Measurements from ENCODE around the gene TMEM74B.
"Not testable (repeated sequence)": the region's sequence is repeated elsewhere in the genome, so short reads cannot be mapped to it uniquely, and the experiment has no call there.

The TMEM74B gene

GRCh38 chr20:1184638-1185315 is at the start of gene TMEM74B:
Gene TMEM74B, minus strand, starts transcription at chr20:1184981. Its CDS starts 1,180 bp downstream, at chr20:1183801.
- no peak for DNase-seq

DNA sequence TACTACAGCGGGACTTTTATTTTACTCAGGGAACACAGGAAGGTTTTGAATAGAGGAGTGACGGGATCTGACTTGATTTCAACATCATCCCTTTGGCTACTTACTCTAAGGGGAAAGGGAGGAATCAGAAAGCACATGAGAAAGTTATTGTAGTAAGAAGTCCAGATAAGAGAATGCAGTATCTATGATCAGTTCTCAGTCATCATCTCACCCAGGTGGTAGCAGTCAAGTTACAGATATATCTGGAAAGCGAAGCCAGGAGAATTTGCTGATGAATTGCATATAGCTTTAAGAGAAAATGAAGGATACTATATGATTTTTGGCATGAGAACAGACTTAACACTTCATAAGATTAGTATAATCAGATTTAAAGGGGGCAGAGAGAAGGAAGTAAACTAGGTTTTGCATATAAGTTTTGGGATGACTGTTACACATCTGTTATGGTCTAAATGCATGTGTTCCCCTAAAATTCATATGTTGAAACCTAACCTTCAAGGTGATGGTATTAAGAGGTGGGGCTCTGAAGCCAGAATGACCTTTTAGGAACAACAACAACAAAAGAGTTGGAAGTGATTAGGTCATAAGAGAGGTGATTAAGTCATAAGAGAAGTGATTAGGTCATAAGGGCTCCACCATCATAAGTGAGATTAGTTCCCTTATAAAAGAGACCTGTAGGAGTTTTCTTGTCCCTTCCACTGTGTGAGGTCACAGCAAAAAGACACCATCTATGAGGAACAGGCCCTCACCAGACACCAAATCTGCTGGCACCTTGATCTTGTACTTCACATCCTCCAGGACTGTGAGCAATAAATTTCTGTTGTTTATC is 47.7 kb upstream of the TMEM74B start:
- DNase-seq, result no peak

GRCh38 chr20:1229541-1229940 is 44.8 kb upstream of the TMEM74B start:
- no peak for DNase-seq

DNA sequence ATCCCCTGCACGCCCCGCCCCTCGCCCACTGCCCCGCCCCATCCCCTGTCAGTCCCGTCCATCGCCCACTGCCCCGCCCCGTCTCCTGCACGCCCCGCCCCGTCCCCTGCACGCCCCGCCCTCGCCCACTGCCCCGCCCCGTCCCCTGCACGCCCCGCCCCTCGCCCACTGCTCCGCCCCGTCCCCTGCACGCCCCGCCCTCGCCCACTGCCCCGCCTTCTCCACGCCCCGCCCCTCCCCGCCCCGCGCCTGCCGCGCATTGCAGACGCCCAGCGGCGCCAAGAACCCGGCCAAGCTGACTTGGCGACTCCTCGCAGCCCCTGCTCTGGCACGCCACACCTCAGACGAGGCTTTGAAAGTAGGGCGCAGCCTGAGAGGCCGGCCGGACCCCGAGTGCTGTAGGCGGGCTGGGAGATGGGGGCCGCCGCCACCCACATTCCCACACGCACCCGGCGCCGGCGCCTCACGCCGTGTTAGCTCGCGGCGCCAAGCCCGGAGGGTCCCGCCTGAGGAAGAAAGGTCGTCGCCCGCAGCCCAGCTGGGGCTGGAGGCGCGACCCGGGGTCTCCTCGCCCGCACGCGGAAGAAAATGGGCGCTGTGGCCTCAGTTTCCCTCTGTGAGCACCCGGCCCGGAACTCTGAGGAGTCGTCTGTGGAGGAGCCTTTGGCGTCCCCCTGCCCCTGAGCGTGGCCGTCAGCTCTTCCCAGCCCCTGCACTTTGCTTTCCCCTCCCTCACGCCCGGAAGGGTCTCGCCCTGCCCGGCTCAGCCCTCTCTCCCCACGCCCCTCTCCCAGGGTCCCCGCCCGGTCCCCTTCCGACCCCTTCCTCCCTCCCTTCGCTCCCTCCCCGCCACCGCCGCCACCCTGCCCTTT is 41.2 kb upstream of the TMEM74B start, which contains the start of gene RAD21L1:
RAD21L1 (plus strand) TSS at position 262 of the 872 bp plus-strand sequence. CDS start 2,410 bp downstream, outside the sequence.
- DNase-seq, result no peak

GRCh38 chr20:1225263-1225782 is 40.5 kb upstream of the TMEM74B start:
- DNase-seq, result no peak

DNA sequence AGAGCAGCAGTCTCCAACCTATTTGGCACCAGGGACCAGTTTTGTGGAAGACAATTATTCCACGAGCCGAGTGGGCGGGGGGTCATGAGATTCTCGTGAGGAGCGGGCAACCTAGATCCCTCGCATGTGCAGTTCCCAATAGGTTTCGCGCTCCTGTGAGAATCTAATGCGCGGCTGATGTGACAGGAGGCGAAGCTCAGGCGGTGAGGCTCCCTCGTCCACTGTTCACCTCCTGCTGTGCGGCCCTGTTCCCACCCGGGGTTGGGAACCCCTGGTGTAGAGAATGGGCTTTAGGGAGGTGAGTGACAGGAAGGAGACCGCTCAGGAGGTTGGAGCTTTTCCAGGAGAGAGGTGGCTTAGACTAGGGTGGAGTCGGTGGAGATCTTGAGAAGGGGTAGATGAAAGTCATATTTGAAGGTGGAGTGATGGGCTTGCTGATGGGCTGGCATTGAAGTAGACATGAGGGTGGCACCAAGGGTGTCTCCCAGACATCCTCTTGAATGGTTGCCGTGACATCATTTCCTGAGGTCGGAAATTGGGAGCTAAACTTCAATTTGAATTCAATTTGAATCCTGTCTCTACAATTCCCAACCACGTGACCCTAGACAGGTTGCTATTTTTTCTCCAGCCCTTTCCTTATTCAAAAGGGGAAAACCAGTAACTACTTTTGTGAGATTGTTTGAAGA is 39.6 kb upstream of the TMEM74B start:
- DNase-seq, result no peak

DNA sequence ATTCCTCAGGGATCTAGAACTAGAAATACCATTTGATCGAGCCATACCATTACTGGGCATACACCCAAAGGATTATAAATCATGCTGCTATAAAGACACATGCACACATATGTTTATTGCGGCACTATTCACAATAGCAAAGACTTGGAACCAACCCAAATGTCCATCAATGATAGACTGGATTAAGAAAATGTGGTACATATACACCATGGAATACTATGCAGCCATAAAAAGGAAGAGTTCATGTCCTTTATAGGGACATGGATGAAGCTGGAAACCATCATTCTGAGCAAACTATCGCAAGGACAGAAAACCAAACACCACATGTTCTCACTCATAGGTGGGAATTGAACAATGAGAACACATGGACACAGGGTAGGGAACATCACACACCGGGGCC is 38.0 kb upstream of the TMEM74B start:
- not testable (repeated sequence) for DNase-seq

DNA sequence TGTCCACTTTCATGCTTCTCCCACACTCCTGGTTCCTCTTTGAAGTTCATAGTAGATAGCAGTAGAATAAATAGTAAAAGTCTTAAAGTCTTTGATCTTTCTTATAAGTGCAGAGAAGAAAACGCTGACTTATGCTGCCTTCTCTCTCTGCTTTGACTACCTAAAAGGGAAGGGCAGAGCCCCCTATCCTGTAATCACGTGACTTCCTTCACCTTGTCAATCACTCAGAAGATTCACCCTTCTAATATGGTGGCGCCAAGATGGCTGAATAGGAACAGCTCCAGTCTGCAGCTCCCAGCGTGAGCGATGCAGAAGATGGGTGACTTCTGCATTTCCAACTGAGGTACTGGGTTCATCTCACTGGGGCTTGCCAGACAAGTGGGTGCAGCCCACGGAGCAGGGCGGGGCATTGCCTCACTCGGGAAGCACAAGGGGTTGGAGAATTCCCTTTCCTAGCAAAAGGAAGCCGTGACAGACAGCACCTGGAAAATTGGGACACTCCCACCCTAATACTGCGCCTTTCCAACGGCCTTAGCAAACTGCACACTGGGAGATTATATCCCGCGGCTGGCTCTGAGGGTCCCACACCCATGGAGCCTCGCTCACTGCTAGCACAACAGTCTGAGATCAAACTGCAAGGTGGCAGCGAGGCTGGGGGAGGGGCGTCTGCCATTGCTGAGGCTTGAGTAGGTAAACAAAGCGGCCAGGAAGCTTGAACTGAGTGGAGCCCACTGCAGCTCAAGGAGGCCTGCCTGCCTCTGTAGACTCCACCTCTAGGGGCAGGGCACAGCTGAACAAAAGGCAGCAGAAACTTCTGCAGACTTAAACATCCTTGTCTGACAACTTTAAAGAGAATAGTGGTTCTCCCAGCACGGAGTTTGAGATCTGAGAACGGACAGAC is 32.0 kb upstream of the TMEM74B start:
- DNase-seq, result not testable (repeated sequence)

GRCh38 chr20:1215386-1216170 is 30.8 kb upstream of the TMEM74B start:
- DNase-seq, result no peak

DNA sequence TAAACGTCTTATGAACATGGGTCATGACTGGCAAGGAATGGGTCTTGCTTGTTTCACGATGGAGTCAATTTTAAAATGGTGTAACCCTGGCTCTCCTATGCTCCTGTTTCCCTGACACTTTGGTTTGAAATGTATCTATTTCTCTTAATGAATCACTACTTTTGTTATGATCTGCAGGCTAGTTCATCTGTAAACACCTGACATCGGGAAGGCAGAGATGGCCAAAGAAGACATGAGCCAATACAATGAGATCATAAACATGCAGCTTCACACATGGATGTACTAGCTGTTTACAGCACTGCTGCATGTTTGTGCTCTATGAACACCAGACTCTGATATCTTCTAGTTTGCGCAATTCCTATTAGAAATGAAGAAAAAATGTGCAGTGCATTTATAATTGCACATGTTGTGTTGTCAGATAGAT is 30.1 kb upstream of the TMEM74B start:
- no peak for DNase-seq

DNA sequence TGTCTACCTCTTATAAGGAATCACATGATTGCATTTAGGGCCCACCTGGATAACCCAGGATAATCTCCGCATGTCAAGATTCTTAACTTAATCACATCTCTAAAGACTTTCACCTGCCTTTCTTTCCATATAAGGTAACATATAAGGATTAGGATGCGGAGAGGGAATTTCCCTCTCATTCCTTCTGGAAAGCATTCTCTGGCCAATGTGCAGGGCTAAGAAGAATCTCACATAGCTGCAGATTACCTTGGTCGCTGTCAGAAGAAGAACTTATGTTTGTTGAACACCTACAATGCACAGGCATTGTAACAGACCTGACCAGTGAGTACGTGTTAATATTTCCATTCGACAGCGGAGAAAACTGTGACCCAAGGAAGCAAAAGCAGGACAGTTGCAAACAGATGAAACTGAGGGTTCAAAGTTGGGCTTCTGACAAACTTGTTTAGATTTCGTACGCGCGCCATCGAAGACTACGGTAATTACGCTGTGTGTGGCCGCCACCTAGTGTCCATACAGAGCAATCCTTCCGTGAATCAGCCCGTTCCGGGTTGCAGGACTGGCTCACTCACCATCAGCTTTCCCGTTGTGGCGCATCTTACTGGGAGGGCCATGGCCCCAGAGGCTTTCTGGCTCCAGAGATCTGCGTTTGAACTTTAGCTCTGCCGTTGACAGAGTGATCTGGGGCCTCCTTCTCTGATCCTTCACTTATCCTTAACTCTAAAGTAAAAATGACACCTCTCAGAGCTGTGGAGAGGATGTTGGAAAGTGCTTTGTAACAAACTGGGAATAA is 28.0 kb upstream of the TMEM74B start:
- DNase-seq, result no peak

GRCh38 chr20:1212023-1212422 is 27.2 kb upstream of the TMEM74B start:
- DNase-seq, result no peak

DNA sequence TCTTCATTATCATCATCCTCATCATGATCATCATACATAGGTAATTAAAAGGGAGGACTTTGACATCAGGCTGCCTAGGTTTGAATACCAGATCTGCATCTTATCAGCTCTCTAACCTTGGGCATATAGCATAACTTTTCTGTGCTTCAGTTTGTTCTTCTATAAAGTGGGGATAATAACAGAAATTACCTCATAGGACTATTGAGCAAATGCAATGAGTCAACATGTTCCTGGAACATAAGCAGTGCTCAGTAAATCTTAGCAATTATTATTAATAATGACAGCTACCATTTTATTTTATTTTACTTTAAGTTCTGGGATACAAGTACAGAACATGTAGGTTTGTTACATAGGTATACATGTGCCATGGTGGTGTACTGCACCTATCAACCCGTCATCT is 25.7 kb upstream of the TMEM74B start:
- DNase-seq, result no peak

- DNase-seq, result no peak
These were observed 24.9 kb upstream of the TMEM74B start for GRCh38 chr20:1209447-1210387.

GRCh38 chr20:1207293-1207878 is 22.6 kb upstream of the TMEM74B start:
- no peak for DNase-seq

- DNase-seq, result no peak
These were observed 21.8 kb upstream of the TMEM74B start for GRCh38 chr20:1206366-1207148.

DNA sequence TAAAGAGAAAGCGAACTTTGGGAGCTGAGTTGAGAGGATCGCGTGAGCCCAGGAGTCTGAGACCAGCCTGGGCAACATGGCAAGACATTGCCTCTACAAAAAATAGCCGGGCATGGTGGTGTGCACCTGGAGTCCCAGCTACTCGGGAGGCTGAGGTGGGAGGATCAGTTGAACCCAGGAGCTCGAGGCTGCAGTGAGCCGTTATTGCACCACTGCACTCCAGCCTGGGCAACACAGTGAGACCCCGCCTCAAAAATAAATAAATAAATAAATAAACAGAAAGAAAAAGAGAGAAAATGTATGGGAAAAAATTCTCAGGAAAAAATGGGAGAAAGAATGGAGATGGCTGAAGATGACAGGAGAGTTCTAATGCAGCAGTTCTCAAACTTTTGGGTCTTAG is 21.0 kb upstream of the TMEM74B start:
- DNase-seq, result no peak
